HG03280 (cell line): ENCODE results near the gene PCDHB4.
"Not testable (repeated sequence)": the region's sequence is repeated elsewhere in the genome, so short reads cannot be mapped to it uniquely, and the experiment has no call there.

Experiments
- ATAC-seq: cut with Tn5 transposase; IDR thresholded peaks from one replicate; pipeline ENCODE4 v1.9.1; 2021; ENCODE audit warnings: mild to moderate bottlenecking, moderate library complexity; ENCODE audit not compliant: unreplicated experiment

PCDHB4 gene

GRCh38 chr5:141121563-141121962 is at the start of gene PCDHB4:
PCDHB4 (plus strand) TSS chr5:141121818; CDS start chr5:141121999, 181 bp downstream.
- no peak for ATAC-seq

DNA sequence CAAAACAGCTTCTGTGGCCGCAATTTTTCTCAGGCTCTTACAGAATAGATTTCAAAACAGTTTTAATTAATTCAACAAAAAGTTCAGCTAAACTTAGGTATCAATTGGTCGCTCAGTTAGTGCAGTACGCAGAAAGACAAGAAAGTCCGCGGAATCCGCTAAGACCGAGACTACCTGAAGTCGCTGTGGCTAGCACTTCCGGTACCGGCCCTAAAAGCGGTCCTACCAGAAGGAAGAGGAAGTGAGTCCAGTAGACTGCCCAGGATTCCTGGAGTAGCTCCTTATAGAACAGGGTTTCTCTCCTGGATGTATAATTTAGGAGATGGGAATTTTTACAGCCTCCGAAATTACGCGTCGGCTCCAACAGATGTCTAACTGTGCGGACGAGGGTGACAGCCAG is 43.8 kb upstream of the PCDHB4 start:
- ATAC-seq: no peak

GRCh38 chr5:141082228-141082627 is 39.4 kb upstream of the PCDHB4 start:
- no peak for ATAC-seq

- ATAC-seq: no peak
Observed at GRCh38 chr5:141084487-141084989, 37.1 kb upstream of the PCDHB4 start.

- ATAC-seq: no peak
Observed at GRCh38 chr5:141094481-141095262, 26.9 kb upstream of the PCDHB4 start, which contains the start of gene PCDHB2. PCDHB2 (plus strand) TSS chr5:141094615; CDS start chr5:141094791, 176 bp downstream.

DNA sequence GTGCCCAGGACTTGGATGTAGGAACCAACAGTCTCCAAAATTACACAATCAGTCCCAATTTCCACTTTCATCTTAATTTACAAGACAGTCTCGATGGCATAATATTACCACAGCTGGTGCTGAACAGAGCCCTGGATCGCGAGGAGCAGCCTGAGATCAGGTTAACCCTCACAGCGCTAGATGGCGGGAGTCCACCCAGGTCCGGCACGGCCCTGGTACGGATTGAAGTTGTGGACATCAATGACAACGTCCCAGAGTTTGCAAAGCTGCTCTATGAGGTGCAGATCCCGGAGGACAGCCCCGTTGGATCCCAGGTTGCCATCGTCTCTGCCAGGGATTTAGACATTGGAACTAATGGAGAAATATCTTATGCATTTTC is 26.4 kb upstream of the PCDHB4 start:
- ATAC-seq: no peak

DNA sequence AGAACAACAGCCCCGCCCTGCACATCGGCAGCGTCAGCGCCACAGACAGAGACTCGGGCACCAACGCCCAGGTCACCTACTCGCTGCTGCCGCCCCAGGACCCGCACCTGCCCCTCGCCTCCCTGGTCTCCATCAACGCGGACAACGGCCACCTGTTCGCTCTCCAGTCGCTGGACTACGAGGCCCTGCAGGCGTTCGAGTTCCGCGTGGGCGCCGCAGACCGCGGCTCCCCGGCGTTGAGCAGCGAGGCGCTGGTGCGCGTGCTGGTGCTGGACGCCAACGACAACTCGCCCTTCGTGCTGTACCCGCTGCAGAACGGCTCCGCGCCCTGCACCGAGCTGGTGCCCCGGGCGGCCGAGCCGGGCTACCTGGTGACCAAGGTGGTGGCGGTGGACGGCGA is 25.4 kb upstream of the PCDHB4 start:
- not testable (repeated sequence) for ATAC-seq

GRCh38 chr5:141096586-141096985 is 25.0 kb upstream of the PCDHB4 start:
- not testable (repeated sequence) for ATAC-seq

GRCh38 chr5:141100243-141100805 is 21.3 kb upstream of the PCDHB4 start, which contains the start of gene PCDHB3:
PCDHB3 (plus strand) TSS chr5:141100473; CDS start chr5:141100650, 177 bp downstream.
- ATAC-seq: no peak

- ATAC-seq: no peak
Observed at GRCh38 chr5:141101059-141101458, 20.6 kb upstream of the PCDHB4 start.

- not testable (repeated sequence) for ATAC-seq
Observed at GRCh38 chr5:141102070-141102469, 19.5 kb upstream of the PCDHB4 start.

- ATAC-seq: not testable (repeated sequence)
Observed at GRCh38 chr5:141102471-141102870, 19.1 kb upstream of the PCDHB4 start.

DNA sequence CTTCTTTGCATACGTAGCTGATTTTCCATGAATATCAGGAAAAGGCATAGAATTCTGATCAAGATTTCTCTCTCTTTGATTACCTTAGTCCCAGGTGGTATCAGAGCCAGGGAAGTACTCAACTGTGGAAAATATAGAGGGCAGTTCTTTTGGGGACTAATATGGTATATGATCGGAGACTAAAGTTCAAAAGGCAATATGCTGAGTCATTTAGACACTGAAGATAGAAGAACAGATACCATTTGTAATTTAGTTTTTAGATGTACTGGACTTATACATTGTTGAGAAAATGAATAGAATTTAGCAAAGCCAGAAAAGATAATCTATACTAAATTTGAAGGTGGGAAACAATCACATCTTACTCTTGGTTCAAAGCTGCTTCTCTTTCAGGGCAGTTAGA is 16.3 kb upstream of the PCDHB4 start:
- ATAC-seq: no peak

GRCh38 chr5:141119250-141119649 is 2.4 kb upstream of the PCDHB4 start:
- ATAC-seq: no peak

DNA sequence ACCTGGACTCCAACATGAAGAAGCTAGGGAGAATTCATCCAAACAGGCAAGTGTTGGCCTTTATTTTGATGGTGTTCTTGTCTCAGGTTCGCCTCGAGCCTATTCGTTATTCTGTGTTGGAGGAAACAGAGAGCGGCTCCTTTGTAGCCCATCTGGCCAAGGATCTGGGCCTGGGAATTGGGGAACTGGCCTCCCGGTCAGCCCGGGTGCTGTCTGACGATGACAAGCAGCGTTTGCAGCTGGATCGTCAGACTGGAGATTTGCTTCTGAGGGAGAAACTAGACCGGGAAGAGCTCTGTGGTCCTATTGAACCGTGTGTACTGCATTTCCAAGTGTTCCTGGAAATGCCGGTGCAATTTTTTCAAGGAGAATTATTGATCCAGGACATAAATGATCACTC is 367 bp downstream of the PCDHB4 start:
- no peak for ATAC-seq

- not testable (repeated sequence) for ATAC-seq
Observed at GRCh38 chr5:141123396-141124135, 1.9 kb downstream of the PCDHB4 start.

DNA sequence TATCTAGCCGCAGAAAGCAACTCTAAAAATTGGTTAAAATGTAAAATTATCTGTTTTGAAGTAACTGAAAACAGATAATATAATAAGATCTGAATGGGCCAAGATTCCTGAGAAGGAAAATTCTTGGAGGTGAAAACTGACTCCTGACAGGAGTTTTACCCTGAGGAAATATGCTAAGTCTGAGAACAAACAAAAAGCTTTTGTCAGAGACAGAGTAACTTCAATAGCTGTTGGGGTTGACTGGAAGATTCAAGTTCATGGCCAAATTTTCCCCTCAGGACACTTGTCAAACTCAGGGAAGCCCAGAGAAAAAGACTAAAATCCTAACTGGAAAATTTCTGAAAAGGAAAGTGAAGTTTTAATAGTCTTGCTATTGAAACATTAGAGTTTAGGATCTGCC is 5.7 kb downstream of the PCDHB4 start:
- ATAC-seq: no peak

DNA sequence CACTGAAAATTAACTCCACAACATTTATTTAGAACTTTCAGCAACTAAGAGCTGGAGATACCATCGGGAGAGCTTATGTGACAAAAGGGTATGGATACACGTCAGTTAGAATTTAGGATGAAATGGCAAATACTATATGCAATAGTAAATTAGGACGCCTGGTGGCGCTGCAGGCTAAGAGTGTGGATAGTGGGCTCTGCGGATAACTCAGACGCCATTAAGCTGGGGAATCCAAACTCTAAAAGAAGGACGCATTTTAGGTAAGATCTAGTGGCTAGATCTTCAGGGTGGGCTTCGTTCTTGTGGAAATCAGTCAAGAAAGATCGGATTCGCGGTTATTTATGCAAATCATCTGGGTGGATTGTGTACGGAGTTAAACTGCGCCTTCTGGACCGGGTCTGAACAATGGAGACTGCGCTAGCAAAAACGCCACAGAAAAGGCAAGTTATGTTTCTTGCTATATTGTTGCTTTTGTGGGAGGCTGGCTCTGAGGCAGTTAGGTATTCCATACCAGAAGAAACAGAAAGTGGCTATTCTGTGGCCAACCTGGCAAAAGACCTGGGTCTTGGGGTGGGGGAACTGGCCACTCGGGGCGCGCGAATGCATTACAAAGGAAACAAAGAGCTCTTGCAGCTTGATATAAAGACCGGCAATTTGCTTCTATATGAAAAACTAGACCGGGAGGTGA is 13.6 kb downstream of the PCDHB4 start, which contains the start of gene PCDHB5:
Gene PCDHB5 (plus strand): TSS at position 177 of the 688 bp plus-strand sequence. CDS start 229 bp downstream, at position 406.
- ATAC-seq: no peak

- ATAC-seq: no peak
Observed at GRCh38 chr5:141135718-141136266, 14.2 kb downstream of the PCDHB4 start.

GRCh38 chr5:141137346-141137745 is 15.7 kb downstream of the PCDHB4 start:
- not testable (repeated sequence) for ATAC-seq
